Measurements from ENCODE around the gene INAFM1. TPM values are rescaled to one million over a fixed set of nuclear protein-coding genes. Genes with fewer than 3 reads are reported as not detected.

INAFM1 gene
- total and polyA plus RNA-seq, 4 donors: 1.5 to 2.5 (median 1.9) TPM

DNA sequence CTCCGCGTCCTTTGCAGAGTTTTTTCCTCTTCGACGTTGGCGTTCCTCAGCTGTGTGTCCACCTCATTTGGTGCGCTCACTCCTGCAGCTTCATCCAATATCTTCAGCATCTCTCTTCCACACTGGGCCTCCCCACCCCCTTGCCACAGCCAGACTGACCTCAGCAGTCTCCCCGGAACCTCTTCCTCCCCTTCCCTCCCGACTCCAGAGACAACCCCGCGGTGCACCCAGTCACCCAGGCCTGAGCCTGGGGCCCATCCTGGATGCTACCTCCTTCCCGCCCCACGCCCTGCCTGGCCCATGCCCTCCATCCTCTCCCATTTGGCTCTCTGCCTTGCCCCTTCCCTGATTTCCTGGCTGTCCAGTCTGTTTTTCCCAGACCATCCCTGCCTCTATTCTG, 49.2 kb downstream of the INAFM1 start:
- H3K4me3 ChIP-seq (ENCODE audit: low read depth in 1 of 3, low read length in 3 of 3): no peak overlapping the region

DNA sequence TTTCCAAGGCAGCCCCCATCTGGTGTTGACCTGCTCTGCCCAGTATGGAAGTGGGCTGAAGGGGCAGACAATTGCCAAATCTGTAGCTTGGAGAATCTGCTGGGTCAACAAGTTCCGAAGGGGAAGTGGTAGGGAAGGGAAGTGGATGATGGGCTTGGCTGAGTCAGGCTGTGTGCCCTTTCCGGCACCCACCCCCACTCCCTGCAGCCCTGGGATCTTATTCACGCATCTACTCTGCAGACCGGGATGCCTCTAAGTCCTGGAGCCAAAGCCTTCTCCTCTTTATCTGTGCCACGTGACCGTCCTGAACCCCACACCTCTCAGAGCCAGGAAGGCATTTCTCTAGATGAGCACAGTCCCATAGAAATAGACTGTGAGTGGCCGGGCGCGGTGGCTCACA, 49.8 kb downstream of the INAFM1 start:
- Histone ChIP-seq H3K27ac (ENCODE audit: low read depth in 1 of 2, low read length in 2 of 2) (peak overlapping the region; percentile 23 to 49), H3K27me3 (ENCODE audit: control insufficient read depth in 4 of 4, insufficient read depth in 4 of 4, low read length in 3 of 4) (no peaks in the 10 kb centered on the region), H3K4me1 (ENCODE audit: control insufficient read depth in 4 of 4, insufficient read depth in 4 of 4, low read length in 3 of 4) (no peaks in the 10 kb centered on the region), H3K9me3 (ENCODE audit: control insufficient read depth in 4 of 4, low read length in 3 of 4) (no peaks in the 10 kb centered on the region), H3K36me3 (ENCODE audit: control insufficient read depth in 4 of 4, insufficient read depth in 3 of 4, low read depth in 1 of 4, low read length in 3 of 4) (no peaks in the 10 kb centered on the region), H3K4me3 (ENCODE audit: low read depth in 1 of 3, low read length in 3 of 3) (no peak overlapping the region), H3K9ac (ENCODE audit: low read depth in 1 of 2, low read length in 2 of 2) (no peak overlapping the region)
- WGBS: 64% methylated on average over 9 of the region's 9 CpGs
- no peak for DNase-seq (ENCODE audit: low spot score)
- TF ChIP-seq, protein P1, sequence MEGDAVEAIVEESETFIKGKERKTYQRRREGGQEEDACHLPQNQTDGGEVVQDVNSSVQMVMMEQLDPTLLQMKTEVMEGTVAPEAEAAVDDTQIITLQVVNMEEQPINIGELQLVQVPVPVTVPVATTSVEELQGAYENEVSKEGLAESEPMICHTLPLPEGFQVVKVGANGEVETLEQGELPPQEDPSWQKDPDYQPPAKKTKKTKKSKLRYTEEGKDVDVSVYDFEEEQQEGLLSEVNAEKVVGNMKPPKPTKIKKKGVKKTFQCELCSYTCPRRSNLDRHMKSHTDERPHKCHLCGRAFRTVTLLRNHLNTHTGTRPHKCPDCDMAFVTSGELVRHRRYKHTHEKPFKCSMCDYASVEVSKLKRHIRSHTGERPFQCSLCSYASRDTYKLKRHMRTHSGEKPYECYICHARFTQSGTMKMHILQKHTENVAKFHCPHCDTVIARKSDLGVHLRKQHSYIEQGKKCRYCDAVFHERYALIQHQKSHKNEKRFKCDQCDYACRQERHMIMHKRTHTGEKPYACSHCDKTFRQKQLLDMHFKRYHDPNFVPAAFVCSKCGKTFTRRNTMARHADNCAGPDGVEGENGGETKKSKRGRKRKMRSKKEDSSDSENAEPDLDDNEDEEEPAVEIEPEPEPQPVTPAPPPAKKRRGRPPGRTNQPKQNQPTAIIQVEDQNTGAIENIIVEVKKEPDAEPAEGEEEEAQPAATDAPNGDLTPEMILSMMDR (IDR thresholded peaks at IDR 0.05; ENCODE audit: low read depth, low read length, missing input control): no peak
- peak in 1 of 2 donors; percentile 9 for TF ChIP-seq RAD21 (IDR thresholded peaks at IDR 0.05)

More for the DNA sequence above, 49.2 kb downstream of the INAFM1 start:
- no peak for TF ChIP-seq HNF4G (IDR thresholded peaks at IDR 0.05)
- TF ChIP-seq YY1 (IDR thresholded peaks at IDR 0.05): no peak
- no peak for TF ChIP-seq FOXA2 (IDR thresholded peaks at IDR 0.05)
- TF ChIP-seq TAF1 (conservative IDR thresholded peaks at IDR 0.05): no peak
- TF ChIP-seq, protein P2, sequence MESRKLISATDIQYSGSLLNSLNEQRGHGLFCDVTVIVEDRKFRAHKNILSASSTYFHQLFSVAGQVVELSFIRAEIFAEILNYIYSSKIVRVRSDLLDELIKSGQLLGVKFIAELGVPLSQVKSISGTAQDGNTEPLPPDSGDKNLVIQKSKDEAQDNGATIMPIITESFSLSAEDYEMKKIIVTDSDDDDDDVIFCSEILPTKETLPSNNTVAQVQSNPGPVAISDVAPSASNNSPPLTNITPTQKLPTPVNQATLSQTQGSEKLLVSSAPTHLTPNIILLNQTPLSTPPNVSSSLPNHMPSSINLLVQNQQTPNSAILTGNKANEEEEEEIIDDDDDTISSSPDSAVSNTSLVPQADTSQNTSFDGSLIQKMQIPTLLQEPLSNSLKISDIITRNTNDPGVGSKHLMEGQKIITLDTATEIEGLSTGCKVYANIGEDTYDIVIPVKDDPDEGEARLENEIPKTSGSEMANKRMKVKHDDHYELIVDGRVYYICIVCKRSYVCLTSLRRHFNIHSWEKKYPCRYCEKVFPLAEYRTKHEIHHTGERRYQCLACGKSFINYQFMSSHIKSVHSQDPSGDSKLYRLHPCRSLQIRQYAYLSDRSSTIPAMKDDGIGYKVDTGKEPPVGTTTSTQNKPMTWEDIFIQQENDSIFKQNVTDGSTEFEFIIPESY (IDR thresholded peaks at IDR 0.05): no peak
- TF ChIP-seq JUND (IDR thresholded peaks at IDR 0.05): no peak
- no peak for TF ChIP-seq EGR1 (IDR thresholded peaks at IDR 0.05; ENCODE audit: low read depth in 2 of 2)
- TF ChIP-seq, protein P1 (IDR thresholded peaks at IDR 0.05; ENCODE audit: low read depth, low read length, missing input control): no peak
- TF ChIP-seq, protein P3, sequence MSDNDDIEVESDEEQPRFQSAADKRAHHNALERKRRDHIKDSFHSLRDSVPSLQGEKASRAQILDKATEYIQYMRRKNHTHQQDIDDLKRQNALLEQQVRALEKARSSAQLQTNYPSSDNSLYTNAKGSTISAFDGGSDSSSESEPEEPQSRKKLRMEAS (IDR thresholded peaks at IDR 0.05): no peak
- TF ChIP-seq RXRA (IDR thresholded peaks at IDR 0.05): no peak
- TF ChIP-seq HNF4A (conservative IDR thresholded peaks at IDR 0.05): no peak
- no peak for TF ChIP-seq GABPA (IDR thresholded peaks at IDR 0.05 in 1 of 2, conservative IDR thresholded peaks at IDR 0.05 in 1 of 2)
- TF ChIP-seq, protein P4, sequence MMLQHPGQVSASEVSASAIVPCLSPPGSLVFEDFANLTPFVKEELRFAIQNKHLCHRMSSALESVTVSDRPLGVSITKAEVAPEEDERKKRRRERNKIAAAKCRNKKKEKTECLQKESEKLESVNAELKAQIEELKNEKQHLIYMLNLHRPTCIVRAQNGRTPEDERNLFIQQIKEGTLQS (IDR thresholded peaks at IDR 0.05): no peak
- TF ChIP-seq, protein P5, sequence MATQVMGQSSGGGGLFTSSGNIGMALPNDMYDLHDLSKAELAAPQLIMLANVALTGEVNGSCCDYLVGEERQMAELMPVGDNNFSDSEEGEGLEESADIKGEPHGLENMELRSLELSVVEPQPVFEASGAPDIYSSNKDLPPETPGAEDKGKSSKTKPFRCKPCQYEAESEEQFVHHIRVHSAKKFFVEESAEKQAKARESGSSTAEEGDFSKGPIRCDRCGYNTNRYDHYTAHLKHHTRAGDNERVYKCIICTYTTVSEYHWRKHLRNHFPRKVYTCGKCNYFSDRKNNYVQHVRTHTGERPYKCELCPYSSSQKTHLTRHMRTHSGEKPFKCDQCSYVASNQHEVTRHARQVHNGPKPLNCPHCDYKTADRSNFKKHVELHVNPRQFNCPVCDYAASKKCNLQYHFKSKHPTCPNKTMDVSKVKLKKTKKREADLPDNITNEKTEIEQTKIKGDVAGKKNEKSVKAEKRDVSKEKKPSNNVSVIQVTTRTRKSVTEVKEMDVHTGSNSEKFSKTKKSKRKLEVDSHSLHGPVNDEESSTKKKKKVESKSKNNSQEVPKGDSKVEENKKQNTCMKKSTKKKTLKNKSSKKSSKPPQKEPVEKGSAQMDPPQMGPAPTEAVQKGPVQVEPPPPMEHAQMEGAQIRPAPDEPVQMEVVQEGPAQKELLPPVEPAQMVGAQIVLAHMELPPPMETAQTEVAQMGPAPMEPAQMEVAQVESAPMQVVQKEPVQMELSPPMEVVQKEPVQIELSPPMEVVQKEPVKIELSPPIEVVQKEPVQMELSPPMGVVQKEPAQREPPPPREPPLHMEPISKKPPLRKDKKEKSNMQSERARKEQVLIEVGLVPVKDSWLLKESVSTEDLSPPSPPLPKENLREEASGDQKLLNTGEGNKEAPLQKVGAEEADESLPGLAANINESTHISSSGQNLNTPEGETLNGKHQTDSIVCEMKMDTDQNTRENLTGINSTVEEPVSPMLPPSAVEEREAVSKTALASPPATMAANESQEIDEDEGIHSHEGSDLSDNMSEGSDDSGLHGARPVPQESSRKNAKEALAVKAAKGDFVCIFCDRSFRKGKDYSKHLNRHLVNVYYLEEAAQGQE (IDR thresholded peaks at IDR 0.05): no peak
- no peak for TF ChIP-seq SP1 (IDR thresholded peaks at IDR 0.05)
- H3K27ac ChIP-seq (ENCODE audit: low read depth in 1 of 2, low read length in 2 of 2): peak overlapping the region; percentile 23 to 49
- no peak for DNase-seq (ENCODE audit: low spot score)
- 78% methylated on average over 12 of the region's 12 CpGs for WGBS
- H3K27me3 ChIP-seq (ENCODE audit: control insufficient read depth in 4 of 4, insufficient read depth in 4 of 4, low read length in 3 of 4): no peaks in the 10 kb centered on the region
- H3K9ac ChIP-seq (ENCODE audit: low read depth in 1 of 2, low read length in 2 of 2): no peak overlapping the region
- no peaks in the 10 kb centered on the region for H3K9me3 ChIP-seq (ENCODE audit: control insufficient read depth in 4 of 4, low read length in 3 of 4)
- H3K4me1 ChIP-seq (ENCODE audit: control insufficient read depth in 4 of 4, insufficient read depth in 4 of 4, low read length in 3 of 4): no peaks in the 10 kb centered on the region
- H3K36me3 ChIP-seq (ENCODE audit: control insufficient read depth in 4 of 4, insufficient read depth in 3 of 4, low read depth in 1 of 4, low read length in 3 of 4): no peaks in the 10 kb centered on the region

Measured in liver (tissue), 9 donors.